K562 (cell line): ENCODE measurements around the gene HSPB6. TPM values are rescaled to one million over a fixed set of nuclear protein-coding genes. Genes with fewer than 3 reads are reported as not detected.

ENCODE experiments used
- ATF7 ChIP-seq: fragments of 450-650 bp; IDR thresholded peaks from 2 replicates; pipeline ENCODE4 v1.7.1; 2014; ENCODE audit warnings: mild to moderate bottlenecking, moderate library complexity
- NCOA1 ChIP-seq: fragments of 450-650 bp; IDR thresholded peaks from 2 replicates; pipeline ENCODE4 v1.6.1; 2016; ENCODE audit warnings: low read depth
- SMAD4 ChIP-seq: fragments of 250-450 bp; sonication (Bioruptor Pico); conservative IDR thresholded peaks from 2 replicates; pipeline ENCODE4 v1.8.0; 2021; ENCODE audit warnings: inconsistent platforms, mild to moderate bottlenecking, moderate library complexity
- ZFPM2 ChIP-seq: fragments of 250-450 bp; sonication (Bioruptor Pico); IDR thresholded peaks from 2 replicates; pipeline ENCODE4 v1.5.1; 2022; ENCODE audit warnings: mild to moderate bottlenecking
- ZFX ChIP-seq: sonication (generic); formaldehyde crosslinking; IDR thresholded peaks from 2 replicates; pipeline ENCODE4 v1.8.0; 2022; ENCODE audit warnings: mild to moderate bottlenecking, missing genetic modification reagents, moderate library complexity
- polyA plus RNA-seq, 8 experiments: library from polyadenylated mRNA; depleted of rRNA in 4 of 8; stranded (reverse) in 5 of 8; unstranded in 3 of 8; fragments of >200 nt; fragmentation: Nextera tagmentation in 2 of 8; fragmentation: Illumina TruSeq in 1 of 8; extraction: Ambion mirVana in 2 of 8; extraction: Trizol in 1 of 8; gene quantifications; 2 replicates each; pipeline versions ENCODE4 v1.2.1 to v1.2.3, GENCODE V29; 2011 to 2014; ENCODE audit warnings: inconsistent platforms in 1 of 8, missing spikeins in 1 of 8
- total RNA-seq, 7 experiments: library from RNA; depleted of rRNA in 6 of 7; stranded (reverse); fragments of >200 nt in 6 of 7; fragmentation: Illumina TruSeq in 2 of 7; extraction: Trizol in 2 of 7; gene quantifications; 2 replicates each; pipeline versions ENCODE4 v1.2.1 to v1.2.3, GENCODE V29; 2011 to 2021; ENCODE audit warnings: low replicate concordance in 1 of 7
- TF ChIP-seq, protein P1 (sequence below), 2 experiments: fragments of 150-350 bp in 1 of 2; IDR thresholded peaks; 2 replicates each; pipeline ENCODE4 v1.6.1; 2012 to 2016; ENCODE audit warnings: low read depth in 2 of 2, low read length in 2 of 2, mild to moderate bottlenecking in 1 of 2, moderate library complexity in 1 of 2
- TF ChIP-seq, protein P2 (sequence below): fragments of 450-650 bp; formaldehyde crosslinking; IDR thresholded peaks from 2 replicates; pipeline ENCODE4 v1.4.0; 2022; ENCODE audit warnings: missing genetic modification characterization
- TF ChIP-seq, protein P3 (sequence below), 2 experiments: fragments of 450-650 bp; conservative IDR thresholded peaks; 2 replicates each; pipeline ENCODE4 v1.6.1; 2017; ENCODE audit warnings: mild to moderate bottlenecking in 2 of 2, moderate library complexity in 2 of 2
- TF ChIP-seq, protein P4 (sequence below): fragments of 450-650 bp; IDR thresholded peaks from 2 replicates; pipeline ENCODE4 v1.6.1; 2016; ENCODE audit warnings: low read depth
- TF ChIP-seq, protein P5 (sequence below): IDR thresholded peaks from 2 replicates; pipeline ENCODE4 v1.6.1; 2011; ENCODE audit not compliant: insufficient read length; ENCODE audit errors: extremely low read depth

HSPB6 gene
- total and polyA plus RNA-seq, 9 of the 15 experiments (the other 6 are each of a cell fraction or from before 2014, with no cell fraction given) = 0.55 TPM; not detected in 8

DNA sequence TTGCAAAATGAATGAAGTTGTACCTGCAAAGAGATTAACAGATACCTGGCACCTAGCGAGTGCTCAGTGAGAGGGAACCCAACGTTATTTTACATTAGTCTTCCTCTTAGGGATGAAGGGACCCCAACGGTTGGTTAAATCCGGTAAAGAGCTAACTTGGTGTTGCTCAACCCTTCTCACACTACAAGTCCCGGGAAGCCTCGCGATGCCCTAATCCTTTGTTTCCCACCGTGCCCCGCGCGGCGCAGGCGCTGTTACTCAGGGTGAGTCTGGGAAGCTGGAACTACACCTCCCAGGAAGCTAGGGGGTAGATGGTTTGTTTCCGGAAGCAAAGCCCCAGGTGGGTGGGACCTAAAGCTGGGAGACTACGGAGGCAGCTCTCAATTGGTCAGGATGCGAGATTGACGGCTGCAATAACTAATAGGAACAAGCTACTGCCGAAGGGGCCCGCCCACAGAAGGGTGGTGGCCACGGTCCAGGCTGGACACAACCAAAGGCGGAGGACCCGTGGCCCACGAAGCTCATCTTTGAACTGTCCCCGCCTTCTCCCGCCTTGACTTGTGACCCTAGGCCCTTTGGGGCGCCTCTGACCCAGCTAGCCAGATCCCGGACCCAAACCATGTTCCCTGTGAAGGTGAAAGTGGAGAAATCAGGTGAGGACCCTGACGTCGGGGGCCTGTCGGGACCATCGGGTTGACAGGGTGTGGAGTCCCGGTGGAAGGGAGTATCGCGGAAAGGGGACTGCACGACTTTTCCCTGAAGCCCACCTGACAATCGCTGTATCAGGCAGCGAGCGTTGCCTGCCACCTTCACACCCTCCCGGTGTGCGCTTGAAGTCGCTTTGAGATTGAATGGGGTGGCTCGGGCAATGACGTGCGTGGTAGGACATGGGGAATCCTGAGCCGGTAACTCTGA lies 8.5 kb downstream of the HSPB6 start, which contains the start of gene LIN37 (continued):
- TF ChIP-seq, protein P1, sequence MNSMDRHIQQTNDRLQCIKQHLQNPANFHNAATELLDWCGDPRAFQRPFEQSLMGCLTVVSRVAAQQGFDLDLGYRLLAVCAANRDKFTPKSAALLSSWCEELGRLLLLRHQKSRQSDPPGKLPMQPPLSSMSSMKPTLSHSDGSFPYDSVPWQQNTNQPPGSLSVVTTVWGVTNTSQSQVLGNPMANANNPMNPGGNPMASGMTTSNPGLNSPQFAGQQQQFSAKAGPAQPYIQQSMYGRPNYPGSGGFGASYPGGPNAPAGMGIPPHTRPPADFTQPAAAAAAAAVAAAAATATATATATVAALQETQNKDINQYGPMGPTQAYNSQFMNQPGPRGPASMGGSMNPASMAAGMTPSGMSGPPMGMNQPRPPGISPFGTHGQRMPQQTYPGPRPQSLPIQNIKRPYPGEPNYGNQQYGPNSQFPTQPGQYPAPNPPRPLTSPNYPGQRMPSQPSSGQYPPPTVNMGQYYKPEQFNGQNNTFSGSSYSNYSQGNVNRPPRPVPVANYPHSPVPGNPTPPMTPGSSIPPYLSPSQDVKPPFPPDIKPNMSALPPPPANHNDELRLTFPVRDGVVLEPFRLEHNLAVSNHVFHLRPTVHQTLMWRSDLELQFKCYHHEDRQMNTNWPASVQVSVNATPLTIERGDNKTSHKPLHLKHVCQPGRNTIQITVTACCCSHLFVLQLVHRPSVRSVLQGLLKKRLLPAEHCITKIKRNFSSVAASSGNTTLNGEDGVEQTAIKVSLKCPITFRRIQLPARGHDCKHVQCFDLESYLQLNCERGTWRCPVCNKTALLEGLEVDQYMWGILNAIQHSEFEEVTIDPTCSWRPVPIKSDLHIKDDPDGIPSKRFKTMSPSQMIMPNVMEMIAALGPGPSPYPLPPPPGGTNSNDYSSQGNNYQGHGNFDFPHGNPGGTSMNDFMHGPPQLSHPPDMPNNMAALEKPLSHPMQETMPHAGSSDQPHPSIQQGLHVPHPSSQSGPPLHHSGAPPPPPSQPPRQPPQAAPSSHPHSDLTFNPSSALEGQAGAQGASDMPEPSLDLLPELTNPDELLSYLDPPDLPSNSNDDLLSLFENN (IDR thresholded peaks at IDR 0.05; ENCODE audit: low read depth in 2 of 2, low read length in 2 of 2) = no peak
- TF ChIP-seq, protein P2, sequence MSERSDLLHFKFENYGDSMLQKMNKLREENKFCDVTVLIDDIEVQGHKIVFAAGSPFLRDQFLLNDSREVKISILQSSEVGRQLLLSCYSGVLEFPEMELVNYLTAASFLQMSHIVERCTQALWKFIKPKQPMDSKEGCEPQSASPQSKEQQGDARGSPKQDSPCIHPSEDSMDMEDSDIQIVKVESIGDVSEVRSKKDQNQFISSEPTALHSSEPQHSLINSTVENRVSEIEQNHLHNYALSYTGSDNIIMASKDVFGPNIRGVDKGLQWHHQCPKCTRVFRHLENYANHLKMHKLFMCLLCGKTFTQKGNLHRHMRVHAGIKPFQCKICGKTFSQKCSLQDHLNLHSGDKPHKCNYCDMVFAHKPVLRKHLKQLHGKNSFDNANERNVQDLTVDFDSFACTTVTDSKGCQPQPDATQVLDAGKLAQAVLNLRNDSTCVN (CRISPR knock-in tag) = no peak
- TF ChIP-seq ZFX (peak; percentile 50), ATF7 (peak; percentile 83), SMAD4 (CRISPR knock-in tag) (no peak), NCOA1 (no peak), ZFPM2 (CRISPR knock-in tag) (no peak)
- TF ChIP-seq, protein P3, sequence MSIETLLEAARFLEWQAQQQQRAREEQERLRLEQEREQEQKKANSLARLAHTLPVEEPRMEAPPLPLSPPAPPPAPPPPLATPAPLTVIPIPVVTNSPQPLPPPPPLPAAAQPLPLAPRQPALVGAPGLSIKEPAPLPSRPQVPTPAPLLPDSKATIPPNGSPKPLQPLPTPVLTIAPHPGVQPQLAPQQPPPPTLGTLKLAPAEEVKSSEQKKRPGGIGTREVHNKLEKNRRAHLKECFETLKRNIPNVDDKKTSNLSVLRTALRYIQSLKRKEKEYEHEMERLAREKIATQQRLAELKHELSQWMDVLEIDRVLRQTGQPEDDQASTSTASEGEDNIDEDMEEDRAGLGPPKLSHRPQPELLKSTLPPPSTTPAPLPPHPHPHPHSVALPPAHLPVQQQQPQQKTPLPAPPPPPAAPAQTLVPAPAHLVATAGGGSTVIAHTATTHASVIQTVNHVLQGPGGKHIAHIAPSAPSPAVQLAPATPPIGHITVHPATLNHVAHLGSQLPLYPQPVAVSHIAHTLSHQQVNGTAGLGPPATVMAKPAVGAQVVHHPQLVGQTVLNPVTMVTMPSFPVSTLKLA (conservative IDR thresholded peaks at IDR 0.05) = peak; percentile 76 to 86
- TF ChIP-seq, protein P4, sequence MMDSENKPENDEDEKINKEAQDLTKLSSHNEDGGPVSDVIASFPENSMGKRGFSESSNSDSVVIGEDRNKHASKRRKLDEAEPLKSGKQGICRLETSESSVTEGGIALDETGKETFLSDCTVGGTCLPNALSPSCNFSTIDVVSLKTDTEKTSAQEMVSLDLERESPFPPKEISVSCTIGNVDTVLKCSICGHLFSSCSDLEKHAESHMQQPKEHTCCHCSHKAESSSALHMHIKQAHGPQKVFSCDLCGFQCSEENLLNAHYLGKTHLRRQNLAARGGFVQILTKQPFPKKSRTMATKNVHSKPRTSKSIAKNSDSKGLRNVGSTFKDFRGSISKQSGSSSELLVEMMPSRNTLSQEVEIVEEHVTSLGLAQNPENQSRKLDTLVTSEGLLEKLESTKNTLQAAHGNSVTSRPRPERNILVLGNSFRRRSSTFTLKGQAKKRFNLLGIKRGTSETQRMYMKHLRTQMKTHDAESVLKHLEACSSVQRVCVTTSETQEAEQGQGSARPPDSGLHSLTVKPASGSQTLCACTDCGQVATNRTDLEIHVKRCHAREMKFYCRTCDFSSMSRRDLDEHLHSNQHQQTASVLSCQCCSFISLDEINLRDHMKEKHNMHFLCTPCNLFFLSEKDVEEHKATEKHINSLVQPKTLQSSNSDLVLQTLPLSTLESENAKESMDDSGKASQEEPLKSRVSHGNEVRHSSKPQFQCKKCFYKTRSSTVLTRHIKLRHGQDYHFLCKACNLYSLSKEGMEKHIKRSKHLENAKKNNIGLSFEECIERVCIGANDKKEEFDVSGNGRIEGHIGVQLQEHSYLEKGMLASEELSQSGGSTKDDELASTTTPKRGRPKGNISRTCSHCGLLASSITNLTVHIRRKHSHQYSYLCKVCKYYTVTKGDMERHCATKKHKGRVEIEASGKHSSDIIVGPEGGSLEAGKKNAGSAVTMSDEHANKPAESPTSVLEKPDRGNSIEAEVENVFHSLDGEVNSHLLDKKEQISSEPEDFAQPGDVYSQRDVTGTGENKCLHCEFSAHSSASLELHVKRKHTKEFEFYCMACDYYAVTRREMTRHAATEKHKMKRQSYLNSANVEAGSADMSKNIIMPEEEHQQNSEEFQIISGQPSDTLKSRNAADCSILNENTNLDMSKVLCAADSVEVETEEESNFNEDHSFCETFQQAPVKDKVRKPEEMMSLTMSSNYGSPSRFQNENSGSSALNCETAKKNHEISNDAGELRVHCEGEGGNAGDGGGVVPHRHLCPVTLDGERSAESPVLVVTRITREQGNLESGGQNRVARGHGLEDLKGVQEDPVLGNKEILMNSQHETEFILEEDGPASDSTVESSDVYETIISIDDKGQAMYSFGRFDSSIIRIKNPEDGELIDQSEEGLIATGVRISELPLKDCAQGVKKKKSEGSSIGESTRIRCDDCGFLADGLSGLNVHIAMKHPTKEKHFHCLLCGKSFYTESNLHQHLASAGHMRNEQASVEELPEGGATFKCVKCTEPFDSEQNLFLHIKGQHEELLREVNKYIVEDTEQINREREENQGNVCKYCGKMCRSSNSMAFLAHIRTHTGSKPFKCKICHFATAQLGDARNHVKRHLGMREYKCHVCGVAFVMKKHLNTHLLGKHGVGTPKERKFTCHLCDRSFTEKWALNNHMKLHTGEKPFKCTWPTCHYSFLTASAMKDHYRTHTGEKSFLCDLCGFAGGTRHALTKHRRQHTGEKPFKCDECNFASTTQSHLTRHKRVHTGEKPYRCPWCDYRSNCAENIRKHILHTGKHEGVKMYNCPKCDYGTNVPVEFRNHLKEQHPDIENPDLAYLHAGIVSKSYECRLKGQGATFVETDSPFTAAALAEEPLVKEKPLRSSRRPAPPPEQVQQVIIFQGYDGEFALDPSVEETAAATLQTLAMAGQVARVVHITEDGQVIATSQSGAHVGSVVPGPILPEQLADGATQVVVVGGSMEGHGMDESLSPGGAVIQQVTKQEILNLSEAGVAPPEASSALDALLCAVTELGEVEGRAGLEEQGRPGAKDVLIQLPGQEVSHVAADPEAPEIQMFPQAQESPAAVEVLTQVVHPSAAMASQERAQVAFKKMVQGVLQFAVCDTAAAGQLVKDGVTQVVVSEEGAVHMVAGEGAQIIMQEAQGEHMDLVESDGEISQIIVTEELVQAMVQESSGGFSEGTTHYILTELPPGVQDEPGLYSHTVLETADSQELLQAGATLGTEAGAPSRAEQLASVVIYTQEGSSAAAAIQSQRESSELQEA = no peak
- TF ChIP-seq, protein P5, sequence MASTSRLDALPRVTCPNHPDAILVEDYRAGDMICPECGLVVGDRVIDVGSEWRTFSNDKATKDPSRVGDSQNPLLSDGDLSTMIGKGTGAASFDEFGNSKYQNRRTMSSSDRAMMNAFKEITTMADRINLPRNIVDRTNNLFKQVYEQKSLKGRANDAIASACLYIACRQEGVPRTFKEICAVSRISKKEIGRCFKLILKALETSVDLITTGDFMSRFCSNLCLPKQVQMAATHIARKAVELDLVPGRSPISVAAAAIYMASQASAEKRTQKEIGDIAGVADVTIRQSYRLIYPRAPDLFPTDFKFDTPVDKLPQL = no peak
